Epithelial cell of proximal tubule (primary cell): ENCODE data around the gene OXCT2. TPM values are rescaled to one million over a fixed set of nuclear protein-coding genes. Genes with fewer than 3 reads are reported as not detected.
"Not testable (repeated sequence)": the region's sequence is repeated elsewhere in the genome, so short reads cannot be mapped to it uniquely, and the experiment has no call there.

Experiments used
- DNase-seq: peaks from one replicate; pipeline ENCODE4 v3.0.0-alpha.2; 2011; ENCODE audit warnings: low read depth
- H3K4me3 ChIP-seq: 2 replicates; pipeline ENCODE4 v1.5.1; 2011; ENCODE audit warnings: low read depth, mild to moderate bottlenecking, low read length
- total RNA-seq: library from RNA; depleted of rRNA; stranded (reverse); fragments of >200 nt; gene quantifications from 2 replicates; pipeline ENCODE4 v1.2.3, GENCODE V29; 2015
- TF ChIP-seq, protein P1 (sequence below): conservative IDR thresholded peaks from 2 replicates; pipeline ENCODE4 v1.5.1; 2012; ENCODE audit warnings: low read depth, mild to moderate bottlenecking, low read length

The OXCT2 gene
- total RNA-seq, 1 donor from 2014 or later: 15.0 TPM

DNA sequence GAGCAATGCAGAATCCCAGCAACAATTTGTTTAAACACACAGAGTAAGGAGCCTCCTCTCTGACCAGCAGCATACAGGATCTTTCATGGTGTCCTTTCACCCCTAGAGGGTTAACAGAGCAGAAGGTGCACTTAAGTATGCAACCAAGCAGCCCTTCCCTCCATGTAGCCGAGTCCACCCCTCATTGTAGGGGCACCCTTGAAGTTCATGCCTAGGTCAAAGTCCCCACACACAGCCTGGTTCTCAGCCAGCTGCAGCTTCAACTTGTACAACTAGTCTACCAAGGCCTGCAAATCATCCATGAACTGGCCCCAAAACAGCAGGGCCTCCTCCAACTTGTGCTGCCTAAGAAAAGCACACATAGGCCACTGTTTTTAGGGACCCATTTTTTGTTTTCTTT, 24.5 kb upstream of the OXCT2 start:
- TF ChIP-seq, protein P1, sequence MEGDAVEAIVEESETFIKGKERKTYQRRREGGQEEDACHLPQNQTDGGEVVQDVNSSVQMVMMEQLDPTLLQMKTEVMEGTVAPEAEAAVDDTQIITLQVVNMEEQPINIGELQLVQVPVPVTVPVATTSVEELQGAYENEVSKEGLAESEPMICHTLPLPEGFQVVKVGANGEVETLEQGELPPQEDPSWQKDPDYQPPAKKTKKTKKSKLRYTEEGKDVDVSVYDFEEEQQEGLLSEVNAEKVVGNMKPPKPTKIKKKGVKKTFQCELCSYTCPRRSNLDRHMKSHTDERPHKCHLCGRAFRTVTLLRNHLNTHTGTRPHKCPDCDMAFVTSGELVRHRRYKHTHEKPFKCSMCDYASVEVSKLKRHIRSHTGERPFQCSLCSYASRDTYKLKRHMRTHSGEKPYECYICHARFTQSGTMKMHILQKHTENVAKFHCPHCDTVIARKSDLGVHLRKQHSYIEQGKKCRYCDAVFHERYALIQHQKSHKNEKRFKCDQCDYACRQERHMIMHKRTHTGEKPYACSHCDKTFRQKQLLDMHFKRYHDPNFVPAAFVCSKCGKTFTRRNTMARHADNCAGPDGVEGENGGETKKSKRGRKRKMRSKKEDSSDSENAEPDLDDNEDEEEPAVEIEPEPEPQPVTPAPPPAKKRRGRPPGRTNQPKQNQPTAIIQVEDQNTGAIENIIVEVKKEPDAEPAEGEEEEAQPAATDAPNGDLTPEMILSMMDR: no peak
- H3K4me3 ChIP-seq: no peak overlapping the region
- DNase-seq: no peak

DNA sequence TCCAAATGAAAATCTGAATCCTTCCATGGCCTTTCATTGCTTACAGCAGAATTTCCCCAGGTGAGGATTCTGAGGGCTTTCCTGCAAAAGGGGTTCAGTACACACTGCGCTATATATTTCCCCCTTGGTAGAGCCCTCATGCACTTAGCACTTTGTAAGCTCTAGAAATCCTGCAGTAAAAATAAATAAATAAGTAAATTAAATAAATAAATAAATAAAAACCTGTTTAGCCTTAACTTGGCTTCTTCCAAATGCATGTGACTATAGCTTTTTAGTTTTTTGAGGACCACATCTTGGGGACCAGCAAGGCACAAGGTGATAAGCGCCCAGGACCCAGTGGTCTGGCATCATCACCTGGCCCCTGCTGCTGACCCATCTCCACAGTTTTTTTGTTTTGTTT, 20.7 kb upstream of the OXCT2 start:
- TF ChIP-seq, protein P1: no peak

DNA sequence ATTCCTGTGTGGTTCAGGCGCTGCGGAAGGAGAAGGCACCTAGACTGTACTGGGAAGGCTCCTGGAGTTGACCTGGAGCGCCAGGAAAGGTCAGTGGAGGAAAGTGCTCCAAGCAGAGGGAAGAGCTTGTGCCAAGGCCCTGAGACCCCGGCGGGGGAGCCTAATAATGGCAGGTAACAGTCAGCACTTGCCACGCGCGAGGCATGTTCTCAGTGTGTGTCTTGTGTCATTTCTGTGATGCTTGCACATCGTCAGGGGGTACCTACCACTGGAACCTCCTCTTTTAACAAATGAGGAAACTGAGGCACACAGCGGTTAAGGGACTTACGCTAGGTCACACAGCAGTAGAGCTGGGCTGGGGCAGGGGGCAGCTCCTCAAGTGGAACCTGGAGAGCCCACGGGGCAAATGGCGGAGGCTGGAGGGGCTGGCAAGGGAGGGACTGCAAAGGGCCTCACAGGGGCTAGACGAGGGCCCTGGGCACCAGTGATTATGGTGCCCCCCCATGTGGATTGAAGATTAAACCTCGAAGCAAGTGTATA, 18.5 kb upstream of the OXCT2 start:
- peak overlapping the region; percentile 52 for H3K4me3 ChIP-seq
- TF ChIP-seq, protein P1: no peak
- no peak for DNase-seq

More for the DNA sequence above, 20.7 kb upstream of the OXCT2 start:
- no peak overlapping the region for H3K4me3 ChIP-seq
- DNase-seq: no peak

DNA sequence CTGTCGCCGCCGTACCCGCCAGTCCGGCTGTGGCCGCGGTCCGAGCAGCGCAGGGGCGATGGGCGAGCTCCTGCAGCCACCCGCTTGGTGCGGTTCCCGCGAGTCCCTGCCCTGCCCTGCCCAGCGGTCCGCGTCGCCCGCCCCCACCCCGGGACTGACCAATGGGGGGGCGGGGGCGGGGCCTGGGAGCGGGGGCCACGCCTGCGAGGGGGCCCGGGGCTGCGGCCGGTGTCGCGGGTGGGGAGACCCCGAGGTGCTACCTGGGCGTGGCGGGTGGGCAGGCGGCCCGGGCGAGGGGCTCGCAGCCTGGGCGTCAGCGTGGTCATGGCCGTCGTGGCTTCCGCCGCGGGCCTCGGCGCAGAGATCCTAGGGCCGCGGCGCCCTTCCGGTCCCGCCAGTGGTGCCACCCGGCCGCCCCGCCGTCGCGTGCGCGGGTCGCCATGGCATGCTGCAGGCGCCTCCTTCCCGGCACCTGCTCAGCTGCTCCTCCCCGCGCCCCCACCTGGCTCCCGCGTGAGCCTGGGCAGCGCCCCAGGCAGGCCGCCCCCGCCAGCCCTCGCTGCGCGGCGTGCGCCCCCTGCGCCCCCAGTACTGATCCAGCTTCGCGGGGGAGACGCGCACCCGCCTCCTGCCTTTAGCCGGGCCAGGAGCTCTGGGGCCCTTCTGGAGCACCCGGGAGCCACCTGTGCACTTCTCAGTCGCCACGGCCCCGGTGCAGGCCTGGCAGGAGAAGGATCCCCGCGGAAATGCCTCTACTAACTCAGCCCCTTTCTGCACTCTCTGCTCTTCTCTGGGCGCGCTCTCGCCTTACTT, 17.8 kb upstream of the OXCT2 start, which contains the start of gene BMP8B:
BMP8B (minus strand) TSS at position 108 of the 813 bp plus-strand sequence. CDS start 380 bp downstream, outside the sequence.
- TF ChIP-seq, protein P1: no peak
- peak within 1 kb of the TSS; percentile 52 for H3K4me3 ChIP-seq
- DNase-seq: no peak

DNA sequence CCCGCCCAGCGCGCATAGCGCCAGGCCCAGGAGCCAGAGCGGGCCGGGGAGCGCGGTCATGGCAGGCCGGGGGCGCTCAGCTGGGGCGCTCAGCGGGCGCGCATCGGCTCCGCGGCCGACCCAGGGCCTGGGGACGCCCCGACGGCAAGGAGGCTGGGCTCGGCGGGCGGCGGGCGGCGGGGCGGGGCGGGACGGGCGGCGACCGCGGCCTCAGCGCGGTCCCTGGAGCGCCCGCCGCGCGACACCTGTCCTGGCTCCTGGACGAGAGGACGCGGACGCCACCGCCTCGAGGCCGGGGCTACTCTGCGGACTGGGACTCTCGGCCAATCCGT, 17.2 kb upstream of the OXCT2 start:
- H3K4me3 ChIP-seq: peak overlapping the region; percentile 52
- no peak for DNase-seq
- TF ChIP-seq, protein P1: no peak

DNA sequence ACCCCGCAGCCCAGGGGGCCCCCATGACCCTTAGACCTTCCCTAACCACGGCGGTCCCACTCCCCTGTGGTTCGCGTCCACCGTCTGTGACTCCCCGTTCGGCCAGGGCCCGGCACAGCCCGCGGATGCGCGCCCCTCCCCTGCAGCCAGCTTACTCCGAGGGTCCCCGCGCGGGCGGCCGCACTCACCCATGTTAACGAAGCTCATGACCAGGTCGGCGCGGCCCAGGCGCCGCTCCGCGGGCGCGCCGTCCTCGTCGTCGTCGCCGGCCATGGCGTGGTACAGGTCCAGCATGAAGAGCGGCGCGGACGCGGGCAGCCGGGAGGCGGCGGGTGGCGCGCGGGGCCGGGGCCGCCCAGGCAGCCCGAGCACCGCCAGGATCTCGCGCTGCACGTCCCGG, 16.8 kb upstream of the OXCT2 start:
- not testable (repeated sequence) for DNase-seq

DNA sequence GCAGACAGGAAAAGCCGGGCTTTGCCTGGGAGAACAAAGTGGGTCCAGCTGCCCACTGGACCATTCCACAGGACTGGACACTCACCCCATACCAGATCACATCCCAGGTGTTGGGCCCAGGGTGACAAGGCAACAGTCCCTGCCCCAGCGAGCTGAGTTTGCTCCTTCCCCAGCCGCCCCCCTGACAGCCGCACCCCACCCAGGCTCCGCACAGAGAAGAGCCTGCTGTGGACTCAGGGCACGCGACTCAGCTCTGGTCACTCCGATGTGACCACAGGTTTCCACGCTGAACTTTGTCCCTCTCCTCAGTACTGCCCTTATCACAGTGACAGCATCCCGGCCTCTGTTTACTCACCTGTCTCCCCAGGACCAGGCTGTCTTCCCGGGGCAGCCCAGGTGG, 16.3 kb upstream of the OXCT2 start:
- DNase-seq: no peak
- H3K4me3 ChIP-seq: no peak overlapping the region
- TF ChIP-seq, protein P1: no peak

More for the DNA sequence above, 16.8 kb upstream of the OXCT2 start:
- H3K4me3 ChIP-seq: not testable (repeated sequence)

DNA sequence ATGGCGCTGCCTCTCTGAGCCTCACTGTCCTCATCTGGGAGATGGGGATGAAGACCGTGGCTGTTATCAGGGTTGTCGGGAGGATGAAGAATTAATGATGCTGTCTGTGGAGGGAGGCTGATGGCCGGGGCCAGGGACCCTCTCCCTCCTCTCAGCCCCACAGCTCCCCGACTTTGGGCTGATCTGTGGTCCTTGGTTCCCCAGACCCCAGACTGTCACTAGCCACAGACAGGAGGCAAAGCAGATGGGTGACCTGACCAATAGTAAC, 15.9 kb upstream of the OXCT2 start:
- not testable (repeated sequence) for H3K4me3 ChIP-seq, DNase-seq

DNA sequence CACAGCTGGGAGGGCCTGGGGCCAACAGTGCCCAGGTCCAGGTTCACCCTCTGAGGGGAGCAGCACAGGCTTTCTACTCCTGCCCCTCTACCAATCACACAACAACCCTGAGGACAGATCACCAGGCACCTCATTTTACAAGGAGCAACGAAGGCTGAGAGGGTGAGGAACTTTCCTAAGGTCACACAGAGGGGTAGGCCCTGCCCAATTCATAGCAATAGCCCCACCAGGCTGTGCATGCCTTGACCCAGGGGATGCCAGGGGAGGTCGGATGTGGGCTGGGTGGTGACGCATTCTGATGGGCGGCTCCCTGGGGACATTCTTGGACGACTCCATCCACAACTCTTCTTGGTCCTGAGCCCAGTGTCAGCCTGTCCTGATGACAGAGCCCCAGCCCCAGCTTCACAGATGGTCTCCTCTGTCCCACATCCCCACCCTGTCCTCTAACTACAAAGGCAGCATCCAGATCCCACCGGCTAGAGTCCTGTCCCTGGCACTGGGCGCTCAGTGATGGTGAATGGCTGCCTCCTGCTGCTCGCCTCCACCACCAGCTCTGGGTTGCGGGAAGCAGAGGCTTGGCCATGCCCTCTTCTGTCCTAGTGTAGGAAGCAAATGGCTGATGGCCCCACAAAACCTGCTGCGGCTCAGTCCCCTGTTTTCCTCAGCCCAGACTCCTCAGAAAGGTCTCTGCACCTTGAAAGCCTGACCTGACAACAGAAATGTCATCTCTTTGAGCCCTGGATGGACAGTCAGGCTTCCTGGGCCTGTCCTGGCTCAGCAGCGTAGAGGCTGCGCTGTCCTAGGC, 15.4 kb upstream of the OXCT2 start:
- not testable (repeated sequence) for DNase-seq, H3K4me3 ChIP-seq

DNA sequence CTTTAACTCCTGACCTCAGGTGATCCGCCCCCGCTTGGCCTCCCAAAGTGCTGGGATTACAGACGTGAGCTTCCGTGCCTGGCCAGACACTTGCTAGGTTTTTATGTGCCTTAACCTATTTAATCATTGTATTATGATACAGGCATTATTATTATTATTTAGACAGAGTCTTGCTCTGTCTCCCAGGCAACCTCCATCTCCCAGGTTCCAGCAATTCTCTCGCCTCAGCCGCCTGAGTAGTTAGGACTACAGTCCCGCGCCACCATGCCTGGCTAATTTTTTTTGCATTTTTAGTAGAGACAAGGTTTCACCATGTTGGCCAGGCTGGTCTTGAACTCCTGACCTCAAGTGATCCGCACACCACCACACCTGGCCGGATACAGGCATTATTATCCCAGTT, 11.5 kb upstream of the OXCT2 start:
- not testable (repeated sequence) for DNase-seq

More for the DNA sequence above, 11.5 kb upstream of the OXCT2 start:
- not testable (repeated sequence) for H3K4me3 ChIP-seq
